Smooth muscle cell (in vitro differentiated cells): ENCODE results near the gene TUBD1. TPM values are rescaled to one million over a fixed set of nuclear protein-coding genes. Genes with fewer than 3 reads are reported as not detected.
"Not testable (repeated sequence)": the region's sequence is repeated elsewhere in the genome, so short reads cannot be mapped to it uniquely, and the experiment has no call there.

Source experiments
- DNase-seq: peaks from one replicate; lab custom pipeline; 2025; ENCODE audit not compliant: unreplicated experiment; lab: John Stamatoyannopoulos, UW
- H2AFZ ChIP-seq: fragments of 200-600 bp; sonication (generic); 2 replicates; pipeline ENCODE4 v1.6.0; 2016; ENCODE audit warnings: antibody characterized with exemption, low read depth, mild to moderate bottlenecking
- H3F3A ChIP-seq: fragments of 200-600 bp; sonication (generic); 2 replicates; pipeline ENCODE4 v1.6.0; 2017; ENCODE audit warnings: antibody characterized with exemption, low read depth
- H3K27ac ChIP-seq: fragments of 200-600 bp; sonication (generic); 2 replicates; pipeline ENCODE4 v1.5.1; 2016; ENCODE audit warnings: low read depth, mild to moderate bottlenecking
- H3K27me3 ChIP-seq: fragments of 200-600 bp; sonication (generic); 2 replicates; pipeline ENCODE4 v1.6.1; 2016; ENCODE audit warnings: low read depth, mild to moderate bottlenecking
- H3K36me3 ChIP-seq: fragments of 200-600 bp; sonication (generic); 2 replicates; pipeline ENCODE4 v1.5.1; 2016; ENCODE audit warnings: low read depth
- H3K4me1 ChIP-seq: fragments of 200-600 bp; sonication (generic); 2 replicates; pipeline ENCODE4 v1.5.1; 2016; ENCODE audit warnings: low read depth
- H3K4me2 ChIP-seq: fragments of 200-600 bp; sonication (generic); 2 replicates; pipeline ENCODE4 v1.6.0; 2016; ENCODE audit warnings: mild to moderate bottlenecking
- H3K4me3 ChIP-seq: fragments of 200-600 bp; sonication (generic); 2 replicates; pipeline ENCODE4 v1.5.1; 2016; ENCODE audit warnings: mild to moderate bottlenecking
- H3K79me2 ChIP-seq: fragments of 200-600 bp; sonication (generic); 2 replicates; pipeline ENCODE4 v1.6.0; 2016; ENCODE audit warnings: low read depth, mild to moderate bottlenecking
- H3K9ac ChIP-seq: fragments of 200-600 bp; sonication (generic); 2 replicates; pipeline ENCODE4 v1.6.0; 2016; ENCODE audit warnings: low read depth
- H3K9me3 ChIP-seq: fragments of 200-600 bp; sonication (generic); replicated peaks from 2 replicates; pipeline ENCODE4 v1.5.1; 2016; ENCODE audit warnings: low read depth
- H4K20me1 ChIP-seq: fragments of 200-600 bp; sonication (generic); 2 replicates; pipeline ENCODE4 v1.6.0; 2016; ENCODE audit warnings: low read depth
- CTCF ChIP-seq: fragments of 200-600 bp; sonication (generic); IDR thresholded peaks from 2 replicates; pipeline ENCODE4 v1.5.1; 2017; ENCODE audit warnings: borderline replicate concordance, mild to moderate bottlenecking, antibody characterized with exemption; ENCODE audit not compliant: insufficient read depth, poor library complexity, severe bottlenecking
- WGBS: methylation state at CpG from one replicate; pipeline ENCODE4 v1.1.7; 2016; ENCODE audit warnings: low lambda C conversion rate; 5-methylcytosine and 5-hydroxymethylcytosine counted together
- polyA plus RNA-seq: library from polyadenylated mRNA; unstranded; fragments of >200 nt; fragmentation: Nextera tagmentation; extraction: Ambion mirVana; gene quantifications from 2 replicates; pipeline ENCODE4 v1.2.1, GENCODE V29; 2016
- total RNA-seq: library from RNA; depleted of rRNA; stranded (reverse); fragments of >200 nt; gene quantifications from 2 replicates; pipeline ENCODE4 v1.2.3, GENCODE V29; 2014

TUBD1 gene
- total and polyA plus RNA-seq, 2 experiments from 2014 or later: 10.3 to 21.8 TPM

GRCh38 chr17:59858932-59859331 is 33.8 kb downstream of the TUBD1 start:
- Histone ChIP-seq H3K9ac (no peak overlapping the region), H3K36me3 (no peaks in the 10 kb centered on the region), H3K27ac (no peak overlapping the region), H2AFZ (no peak overlapping the region), H3K79me2 (no peaks in the 10 kb centered on the region), H3K4me3 (no peak overlapping the region), H3K4me1 (peaks cover 5% of the 10 kb centered on the region), H3K27me3 (no peaks in the 10 kb centered on the region), H3F3A (peaks cover 11% of the 10 kb centered on the region), H3K4me2 (no peak overlapping the region), H4K20me1 (no peaks in the 10 kb centered on the region), H3K9me3 (no peaks in the 10 kb centered on the region)
- no peak for DNase-seq
- TF ChIP-seq CTCF: no peak
- WGBS: 45% methylated on average over 3 of the region's 3 CpGs

- Histone ChIP-seq H3K27ac (peak overlapping the region; percentile 30), H4K20me1 (no peaks in the 10 kb centered on the region), H3F3A (peaks cover 11% of the 10 kb centered on the region), H2AFZ (no peak overlapping the region), H3K4me1 (peaks cover 5% of the 10 kb centered on the region), H3K36me3 (no peaks in the 10 kb centered on the region), H3K4me3 (no peak overlapping the region), H3K27me3 (no peaks in the 10 kb centered on the region), H3K9ac (peak overlapping the region; percentile 26), H3K9me3 (no peaks in the 10 kb centered on the region), H3K4me2 (no peak overlapping the region), H3K79me2 (no peaks in the 10 kb centered on the region)
- 79% methylated on average over 5 of the region's 5 CpGs for WGBS
- no peak for DNase-seq
- no peak for TF ChIP-seq CTCF
Observed at GRCh38 chr17:59858167-59858816, 34.5 kb downstream of the TUBD1 start.

- Histone ChIP-seq H3F3A (peaks cover 17% of the 10 kb centered on the region), H3K27me3 (no peaks in the 10 kb centered on the region), H3K4me2 (no peak overlapping the region), H3K4me1 (peaks cover 5% of the 10 kb centered on the region), H3K79me2 (no peaks in the 10 kb centered on the region), H3K9ac (no peak overlapping the region), H4K20me1 (no peaks in the 10 kb centered on the region), H3K36me3 (no peaks in the 10 kb centered on the region), H3K27ac (no peak overlapping the region), H3K4me3 (no peak overlapping the region), H2AFZ (no peak overlapping the region), H3K9me3 (no peaks in the 10 kb centered on the region)
- 81% methylated on average over 3 of the region's 3 CpGs for WGBS
- no peak for DNase-seq
- TF ChIP-seq CTCF: no peak
Observed at GRCh38 chr17:59856859-59857794, 35.6 kb downstream of the TUBD1 start.

GRCh38 chr17:59853919-59854729 is 38.6 kb downstream of the TUBD1 start:
- not testable (repeated sequence) for H3K9ac ChIP-seq, H3K79me2 ChIP-seq, H3K4me1 ChIP-seq, DNase-seq, H3K27me3 ChIP-seq, H3K4me3 ChIP-seq, H4K20me1 ChIP-seq, H3K9me3 ChIP-seq, H3K36me3 ChIP-seq, H3K4me2 ChIP-seq, H2AFZ ChIP-seq
- WGBS: 74% methylated on average over 10 of the region's 10 CpGs
- peaks cover 20% of the 10 kb centered on the region for H3F3A ChIP-seq
- peak overlapping the region; percentile 59 for H3K27ac ChIP-seq
